ENCODE data around the gene INPP4A.
A peak's percentile ranks its signal among the peaks of the same experiment; 100 is the strongest.

The INPP4A gene

GRCh38 chr2:98468621-98469236 lies 24.1 kb downstream of the INPP4A start:
- no peaks in the 10 kb centered on the region for H3K9me3 Mint-ChIP-seq
- H3K27ac Mint-ChIP-seq = peak overlapping the region; percentile 85
- no peak for TF ChIP-seq CTCF (IDR thresholded peaks at IDR 0.05)
- no peak overlapping the region for H3K4me3 Mint-ChIP-seq
- H3K4me1 Mint-ChIP-seq = peaks cover 51% of the 10 kb centered on the region
- DNase-seq = no peak
- H3K27me3 Mint-ChIP-seq (ENCODE audit: low read depth, poor library complexity) = no peaks in the 10 kb centered on the region
- H3K36me3 Mint-ChIP-seq (ENCODE audit: low read depth) = peaks cover 34% of the 10 kb centered on the region

- no peak overlapping the region for H3K27ac Mint-ChIP-seq
- no peak for TF ChIP-seq CTCF (IDR thresholded peaks at IDR 0.05)
- peaks cover 29% of the 10 kb centered on the region for H3K36me3 Mint-ChIP-seq (ENCODE audit: low read depth)
These were observed 25.3 kb downstream of the INPP4A start for GRCh38 chr2:98469862-98470544.

GRCh38 chr2:98470851-98471255 lies 26.2 kb downstream of the INPP4A start:
- no peaks in the 10 kb centered on the region for H3K9me3 Mint-ChIP-seq
- H3K27ac Mint-ChIP-seq = peak overlapping the region; percentile 75
- H3K27me3 Mint-ChIP-seq (ENCODE audit: low read depth, poor library complexity) = no peaks in the 10 kb centered on the region
- H3K36me3 Mint-ChIP-seq (ENCODE audit: low read depth) = peaks cover 21% of the 10 kb centered on the region
- no peak for DNase-seq
- no peak overlapping the region for H3K4me3 Mint-ChIP-seq
- peaks cover 54% of the 10 kb centered on the region for H3K4me1 Mint-ChIP-seq
- no peak for TF ChIP-seq CTCF (IDR thresholded peaks at IDR 0.05)

More at GRCh38 chr2:98469862-98470544, 25.3 kb downstream of the INPP4A start:
- no peaks in the 10 kb centered on the region for H3K27me3 Mint-ChIP-seq (ENCODE audit: low read depth, poor library complexity)
- peaks cover 48% of the 10 kb centered on the region for H3K4me1 Mint-ChIP-seq
- no peaks in the 10 kb centered on the region for H3K9me3 Mint-ChIP-seq
- DNase-seq = no peak
- H3K4me3 Mint-ChIP-seq = no peak overlapping the region

GRCh38 chr2:98471402-98472131 lies 26.9 kb downstream of the INPP4A start:
- H3K4me1 Mint-ChIP-seq = peaks cover 56% of the 10 kb centered on the region
- peaks cover 20% of the 10 kb centered on the region for H3K36me3 Mint-ChIP-seq (ENCODE audit: low read depth)
- TF ChIP-seq CTCF (IDR thresholded peaks at IDR 0.05) = no peak
- H3K27ac Mint-ChIP-seq = no peak overlapping the region
- no peaks in the 10 kb centered on the region for H3K9me3 Mint-ChIP-seq
- no peak for DNase-seq
- no peaks in the 10 kb centered on the region for H3K27me3 Mint-ChIP-seq (ENCODE audit: low read depth, poor library complexity)
- H3K4me3 Mint-ChIP-seq = no peak overlapping the region

GRCh38 chr2:98472132-98472650 lies 27.5 kb downstream of the INPP4A start:
- no peak for DNase-seq
- H3K36me3 Mint-ChIP-seq (ENCODE audit: low read depth) = peaks cover 14% of the 10 kb centered on the region
- no peak for TF ChIP-seq CTCF (IDR thresholded peaks at IDR 0.05)
- no peaks in the 10 kb centered on the region for H3K27me3 Mint-ChIP-seq (ENCODE audit: low read depth, poor library complexity)
- no peak overlapping the region for H3K27ac Mint-ChIP-seq
- no peak overlapping the region for H3K4me3 Mint-ChIP-seq
- peaks cover 56% of the 10 kb centered on the region for H3K4me1 Mint-ChIP-seq
- no peaks in the 10 kb centered on the region for H3K9me3 Mint-ChIP-seq

All from nephron progenitor cell (in vitro differentiated cells).